Neural progenitor cell (in vitro differentiated cells): ENCODE data around the gene NOP16. TPM values are rescaled to one million over a fixed set of nuclear protein-coding genes. Genes with fewer than 3 reads are reported as not detected.

Source experiments
- DNase-seq: peaks from one replicate; pipeline ENCODE4 v3.0.0-alpha.2; 2016; ENCODE audit warnings: low spot score
- H2AFZ ChIP-seq: fragments of 200-600 bp; sonication (generic); replicated peaks from 2 replicates; pipeline ENCODE4 v1.6.1; 2016; ENCODE audit warnings: antibody characterized with exemption
- H3F3A ChIP-seq: fragments of 200-600 bp; sonication (generic); 2 replicates; pipeline ENCODE4 v1.6.1; 2016; ENCODE audit warnings: antibody characterized with exemption, low read depth
- H3K27ac ChIP-seq: fragments of 200-600 bp; sonication (generic); 2 replicates; pipeline ENCODE4 v1.5.1; 2016; ENCODE audit warnings: mild to moderate bottlenecking
- H3K27me3 ChIP-seq: fragments of 200-600 bp; sonication (generic); 2 replicates; pipeline ENCODE4 v1.6.1; 2016; ENCODE audit warnings: mild to moderate bottlenecking, moderate library complexity
- H3K36me3 ChIP-seq: fragments of 200-600 bp; sonication (generic); 2 replicates; pipeline ENCODE4 v1.5.1; 2016
- H3K4me1 ChIP-seq: fragments of 200-600 bp; sonication (generic); 2 replicates; pipeline ENCODE4 v1.6.1; 2016; ENCODE audit warnings: mixed run types
- H3K4me2 ChIP-seq: fragments of 200-600 bp; sonication (generic); 2 replicates; pipeline ENCODE4 v1.6.1; 2016
- H3K4me3 ChIP-seq: fragments of 200-600 bp; sonication (generic); 2 replicates; pipeline ENCODE4 v1.5.1; 2016
- H3K79me2 ChIP-seq: fragments of 200-600 bp; sonication (generic); 2 replicates; pipeline ENCODE4 v1.6.1; 2016; ENCODE audit warnings: low read depth
- H3K9ac ChIP-seq: fragments of 200-600 bp; sonication (generic); 2 replicates; pipeline ENCODE4 v1.6.1; 2016
- H3K9me3 ChIP-seq: fragments of 200-600 bp; sonication (generic); 2 replicates; pipeline ENCODE4 v1.5.1; 2016; ENCODE audit warnings: low read depth
- H4K20me1 ChIP-seq: fragments of 200-600 bp; sonication (generic); 2 replicates; pipeline ENCODE4 v1.6.1; 2016; ENCODE audit warnings: low read depth
- H3K27ac Mint-ChIP-seq: 3 replicates; pipeline ENCODE4 v1.8.0; 2021; ENCODE audit warnings: mixed read lengths
- H3K27me3 Mint-ChIP-seq: 2 replicates; pipeline ENCODE4 v1.8.0; 2022; ENCODE audit warnings: low read depth, mild to moderate bottlenecking, inconsistent platforms, moderate library complexity, mixed read lengths; ENCODE audit not compliant: insufficient read depth
- H3K36me3 Mint-ChIP-seq: 3 replicates; pipeline ENCODE4 v1.8.0; 2021; ENCODE audit warnings: mixed read lengths
- H3K4me1 Mint-ChIP-seq: 3 replicates; pipeline ENCODE4 v1.8.0; 2021; ENCODE audit warnings: mixed read lengths
- H3K4me3 Mint-ChIP-seq: 3 replicates; pipeline ENCODE4 v1.8.0; 2021; ENCODE audit warnings: mild to moderate bottlenecking, moderate library complexity, mixed read lengths
- H3K9me3 Mint-ChIP-seq: 3 replicates; pipeline ENCODE4 v1.8.0; 2020; ENCODE audit warnings: mixed read lengths
- CTCF ChIP-seq: fragments of 200-600 bp; sonication (generic); IDR thresholded peaks from 2 replicates; pipeline ENCODE4 v1.5.1; 2017; ENCODE audit warnings: antibody characterized with exemption, mild to moderate bottlenecking
- EZH2 ChIP-seq: fragments of 200-600 bp; sonication (generic); IDR thresholded peaks from 2 replicates; pipeline ENCODE4 v1.6.1; 2017; ENCODE audit warnings: antibody characterized with exemption, mild to moderate bottlenecking, moderate library complexity
- EZH2phosphoT487 ChIP-seq: fragments of 200-600 bp; sonication (generic); IDR thresholded peaks from 2 replicates; pipeline ENCODE4 v1.6.1; 2017; ENCODE audit warnings: antibody characterized with exemption
- total RNA-seq: library from RNA; depleted of rRNA; stranded (reverse); fragments of >200 nt; gene quantifications from 2 replicates; pipeline ENCODE4 v1.2.3, GENCODE V29; 2015; ENCODE audit warnings: low replicate concordance

The NOP16 gene
- total RNA-seq, 1 donor from 2014 or later = 10.3 TPM

DNA sequence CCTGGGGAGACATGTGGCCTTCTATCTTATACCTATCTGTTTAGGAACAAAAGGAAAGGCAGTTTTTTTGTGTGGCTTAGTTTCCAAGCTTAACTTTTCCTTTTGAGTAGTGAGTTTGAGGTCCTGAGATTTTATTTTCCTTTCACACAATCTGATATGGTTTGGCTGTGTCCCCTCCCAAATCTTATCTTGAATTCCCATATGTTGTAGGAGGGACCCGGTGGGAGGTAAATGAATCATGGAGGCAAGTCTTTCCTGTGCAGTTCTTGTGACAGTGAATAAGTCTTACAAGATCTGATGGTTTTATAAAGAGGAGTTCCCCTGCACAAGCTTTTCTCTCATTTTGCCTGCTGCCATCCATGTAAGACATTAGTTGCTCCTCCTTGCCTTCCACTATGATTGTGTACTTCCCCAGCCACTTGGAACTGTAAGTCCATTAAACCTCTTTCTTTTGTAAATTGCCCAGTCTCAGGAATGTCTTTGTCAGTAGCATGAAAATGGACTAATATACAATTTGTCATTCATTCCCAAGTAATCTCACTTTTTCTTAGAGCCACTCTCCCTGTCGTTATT lies 32.7 kb upstream of the NOP16 start:
- no peak overlapping the region for H3K4me3 ChIP-seq
- peaks cover 15% of the 10 kb centered on the region for H3K27me3 ChIP-seq
- Mint-ChIP-seq H3K36me3 (peaks cover 3% of the 10 kb centered on the region), H3K4me1 (peaks cover 7% of the 10 kb centered on the region), H3K9me3 (peaks cover 22% of the 10 kb centered on the region), H3K4me3 (no peak overlapping the region), H3K27ac (no peak overlapping the region), H3K27me3 (no peaks in the 10 kb centered on the region)
- TF ChIP-seq EZH2 (no peak), EZH2phosphoT487 (no peak), CTCF (no peak)
- H3K36me3 ChIP-seq = no peaks in the 10 kb centered on the region
- H3K27ac ChIP-seq = no peak overlapping the region
- H3K9me3 ChIP-seq = no peaks in the 10 kb centered on the region
- H2AFZ ChIP-seq = no peak overlapping the region
- DNase-seq = no peak
- no peak overlapping the region for H3K4me2 ChIP-seq
- no peak overlapping the region for H3K9ac ChIP-seq
- H3K79me2 ChIP-seq = no peaks in the 10 kb centered on the region
- no peaks in the 10 kb centered on the region for H4K20me1 ChIP-seq
- peaks cover 1% of the 10 kb centered on the region for H3F3A ChIP-seq
- H3K4me1 ChIP-seq = no peaks in the 10 kb centered on the region

DNA sequence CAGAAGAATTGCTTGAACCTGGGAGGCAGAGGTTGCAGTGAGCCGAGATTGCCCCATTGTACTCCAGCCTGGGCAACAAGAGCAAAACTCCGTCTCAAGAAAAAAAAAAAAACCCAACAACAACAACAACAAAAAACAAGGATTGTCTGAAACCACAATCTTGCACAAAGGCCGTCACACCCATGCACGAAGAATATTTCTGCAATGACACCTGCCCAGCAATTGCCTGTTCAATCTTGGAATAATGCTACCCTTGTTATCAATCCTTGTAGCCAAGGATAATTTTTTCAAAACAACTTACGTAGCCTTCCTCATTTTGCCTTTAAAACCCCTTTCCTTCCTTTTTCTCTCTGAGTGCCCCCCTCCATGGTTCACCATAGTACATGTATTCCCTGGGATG lies 31.7 kb upstream of the NOP16 start:
- no peak overlapping the region for H3K27ac Mint-ChIP-seq
- peaks cover 16% of the 10 kb centered on the region for H3K9me3 Mint-ChIP-seq

GRCh38 chr5:176418251-176418650 lies 29.9 kb upstream of the NOP16 start:
- H3K4me3 ChIP-seq = no peak overlapping the region
- H3K27ac Mint-ChIP-seq = no peak overlapping the region
- no peaks in the 10 kb centered on the region for H3K27me3 Mint-ChIP-seq
- H3K4me1 ChIP-seq = no peaks in the 10 kb centered on the region
- no peak overlapping the region for H3K4me3 Mint-ChIP-seq
- H2AFZ ChIP-seq = no peak overlapping the region
- peaks cover 7% of the 10 kb centered on the region for H3F3A ChIP-seq
- H3K9me3 Mint-ChIP-seq = peaks cover 16% of the 10 kb centered on the region
- H3K27ac ChIP-seq = no peak overlapping the region
- peaks cover 24% of the 10 kb centered on the region for H3K27me3 ChIP-seq
- H3K79me2 ChIP-seq = no peaks in the 10 kb centered on the region
- no peaks in the 10 kb centered on the region for H3K36me3 Mint-ChIP-seq
- no peaks in the 10 kb centered on the region for H4K20me1 ChIP-seq
- DNase-seq = no peak
- no peak overlapping the region for H3K9ac ChIP-seq
- no peak for TF ChIP-seq EZH2
- TF ChIP-seq CTCF = no peak
- no peak for TF ChIP-seq EZH2phosphoT487
- peaks cover 9% of the 10 kb centered on the region for H3K4me1 Mint-ChIP-seq
- H3K9me3 ChIP-seq = no peaks in the 10 kb centered on the region
- H3K36me3 ChIP-seq = no peaks in the 10 kb centered on the region
- no peak overlapping the region for H3K4me2 ChIP-seq

More for the DNA sequence above, 31.7 kb upstream of the NOP16 start:
- H3K36me3 ChIP-seq = no peaks in the 10 kb centered on the region
- H3K4me2 ChIP-seq = no peak overlapping the region
- H4K20me1 ChIP-seq = no peaks in the 10 kb centered on the region
- peaks cover 7% of the 10 kb centered on the region for H3F3A ChIP-seq
- peaks cover 24% of the 10 kb centered on the region for H3K27me3 ChIP-seq
- DNase-seq = no peak
- H3K9me3 ChIP-seq = no peaks in the 10 kb centered on the region
- no peaks in the 10 kb centered on the region for H3K4me1 ChIP-seq
- no peak overlapping the region for H2AFZ ChIP-seq
- no peak overlapping the region for H3K4me3 ChIP-seq
- no peak overlapping the region for H3K27ac ChIP-seq
- peaks cover 9% of the 10 kb centered on the region for H3K4me1 Mint-ChIP-seq
- H3K4me3 Mint-ChIP-seq = no peak overlapping the region
- H3K27me3 Mint-ChIP-seq = no peaks in the 10 kb centered on the region
- no peaks in the 10 kb centered on the region for H3K79me2 ChIP-seq
- H3K36me3 Mint-ChIP-seq = no peaks in the 10 kb centered on the region
- no peak for TF ChIP-seq CTCF
- TF ChIP-seq EZH2 = no peak
- no peak for TF ChIP-seq EZH2phosphoT487
- H3K9ac ChIP-seq = no peak overlapping the region
